Stimulated activated CD4-positive, alpha-beta T cell treated with anti-CD3 and anti-CD28 coated beads, Interleukin-1b, Interleukin-23, amount 100 ng/mL, for 48 hours (primary cell): ENCODE results near the gene CDYL.
"Not testable (repeated sequence)": the region's sequence is repeated elsewhere in the genome, so short reads cannot be mapped to it uniquely, and the experiment has no call there.

ENCODE experiments used
- DNase-seq: peaks from one replicate; pipeline ENCODE4 v3.0.0-alpha.2; 2020

Gene CDYL

DNA sequence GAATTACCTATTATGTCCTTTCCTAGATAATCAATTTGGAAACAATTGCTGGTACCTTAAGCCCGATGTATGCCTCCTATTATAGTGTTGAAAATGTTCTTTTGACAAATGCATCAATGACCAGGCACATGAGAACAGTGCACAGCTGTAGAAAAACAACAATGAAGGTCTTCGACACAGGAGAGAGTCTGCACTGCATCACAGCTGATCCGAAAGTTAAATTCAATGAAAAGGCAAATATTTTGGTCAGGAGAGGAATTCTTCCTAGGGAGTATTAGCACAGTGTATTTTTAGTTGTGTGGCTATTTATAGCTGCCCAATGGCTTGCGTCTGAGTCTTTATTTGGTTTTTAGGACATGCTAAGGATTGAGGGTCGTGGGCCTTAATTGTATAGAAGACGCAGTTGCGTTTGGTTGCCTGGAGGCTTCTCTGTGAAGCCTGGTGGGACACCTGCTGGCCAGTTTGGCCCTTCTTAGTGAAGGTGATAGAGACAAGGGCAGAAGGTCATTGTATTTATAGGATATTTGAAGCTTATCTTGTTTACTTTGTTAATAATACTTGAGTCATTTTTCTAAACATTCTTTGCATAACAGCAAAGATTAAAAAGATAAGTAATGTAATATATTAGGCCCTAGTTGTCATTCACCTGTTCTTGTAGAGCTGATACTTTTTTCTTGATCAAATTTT lies 72.3 kb downstream of the CDYL start:
- no peak for DNase-seq

- no peak for DNase-seq
Measured at GRCh38 chr6:4849226-4850022, 73.2 kb downstream of the CDYL start.

- no peak for DNase-seq
Measured at GRCh38 chr6:4851035-4851434, 74.8 kb downstream of the CDYL start.

GRCh38 chr6:4852186-4852585 lies 76.0 kb downstream of the CDYL start:
- DNase-seq = not testable (repeated sequence)

- no peak for DNase-seq
Measured at GRCh38 chr6:4852938-4853337, 76.7 kb downstream of the CDYL start.

- no peak for DNase-seq
Measured at GRCh38 chr6:4853349-4853748, 77.1 kb downstream of the CDYL start.

DNA sequence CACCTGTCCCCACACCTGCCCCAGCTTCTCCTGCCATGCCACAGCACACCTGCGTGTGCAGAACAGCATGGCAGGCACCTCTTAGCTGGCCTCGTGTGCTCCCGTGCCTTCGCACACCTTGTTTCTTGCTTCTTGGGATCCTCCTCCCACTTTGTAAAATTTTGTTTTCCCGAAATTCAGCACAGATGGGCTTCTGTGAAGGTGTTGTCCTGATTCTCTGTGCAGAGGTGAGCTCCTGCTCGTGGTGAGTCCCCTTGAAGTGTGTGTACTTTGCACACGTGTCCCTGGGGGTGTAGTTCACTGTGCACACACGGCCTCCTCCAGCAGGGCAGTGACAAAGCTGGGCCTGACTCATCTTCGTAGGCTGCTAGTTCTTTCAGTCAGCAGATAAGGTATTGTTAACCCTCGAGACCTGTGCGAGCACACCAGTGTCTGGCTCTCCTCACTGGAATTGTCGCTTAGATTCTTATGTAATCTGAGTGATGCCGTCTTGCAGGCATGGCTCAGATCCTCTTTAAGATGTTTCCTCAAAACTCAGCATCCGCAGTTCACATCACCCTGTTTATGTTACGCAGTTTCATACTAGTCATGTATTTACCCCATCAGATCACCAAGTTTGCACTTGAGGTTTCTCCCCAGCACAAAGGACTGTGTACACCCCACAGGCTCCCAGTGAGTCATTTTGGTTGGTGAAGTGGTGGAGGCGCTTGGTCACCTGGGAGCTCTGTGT lies 77.7 kb downstream of the CDYL start:
- DNase-seq = peak; percentile 31

DNA sequence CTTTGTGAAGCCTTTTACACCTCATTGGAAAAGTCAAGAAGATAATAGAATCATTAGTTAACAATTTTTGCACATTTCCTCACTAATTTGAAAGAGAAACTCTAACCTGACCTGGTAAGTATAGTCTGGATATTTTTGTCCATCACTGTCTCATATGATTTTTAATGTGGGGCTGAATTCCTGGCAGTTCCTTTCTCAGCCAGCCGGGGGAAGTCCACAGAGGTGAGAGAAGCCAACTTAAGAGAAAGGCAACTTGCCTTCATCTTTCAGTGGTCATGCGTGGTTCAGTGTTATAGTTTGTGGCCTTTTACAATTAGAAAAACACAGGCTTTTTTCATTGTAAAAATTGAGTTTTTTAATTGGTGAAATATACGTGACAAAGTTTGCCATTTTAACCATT lies 80.6 kb downstream of the CDYL start:
- DNase-seq = no peak

DNA sequence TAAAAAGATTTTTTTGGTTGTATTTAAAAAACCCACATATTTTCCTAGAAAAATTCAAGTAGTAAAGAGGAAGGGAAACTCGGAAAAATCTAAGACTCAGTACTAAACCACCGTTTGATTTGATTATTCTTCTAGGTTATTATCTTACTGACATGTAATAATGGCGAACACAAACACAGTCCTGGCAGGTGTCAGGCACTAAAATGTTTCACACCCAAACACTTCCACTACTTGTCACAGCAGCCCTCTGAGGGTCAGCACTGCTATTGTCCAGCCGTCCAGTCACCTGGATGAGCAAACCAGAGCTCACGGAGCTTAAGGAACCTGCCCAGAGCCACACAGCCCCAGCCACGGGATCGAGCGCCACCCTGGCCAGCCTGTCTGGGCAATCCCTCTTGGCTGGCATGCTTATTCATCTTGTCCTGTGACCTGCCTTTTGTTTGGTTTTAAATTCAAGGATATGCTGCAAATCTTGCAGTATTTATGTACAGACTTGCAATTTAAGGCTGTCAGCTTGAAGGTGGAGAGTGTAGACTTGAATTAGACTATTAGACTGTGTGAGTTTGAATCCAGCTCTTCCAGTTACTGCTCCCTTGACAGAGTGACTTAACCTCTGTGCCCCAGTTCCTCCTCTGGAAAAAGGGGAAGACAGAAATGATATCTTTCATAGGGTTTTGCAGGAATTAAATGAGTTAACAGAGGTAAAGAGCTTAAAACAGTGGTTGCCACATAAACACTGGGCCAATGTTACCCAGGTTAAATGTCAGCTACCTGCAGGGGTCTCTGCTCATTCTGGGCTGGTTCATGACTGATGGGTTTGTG lies 82.2 kb downstream of the CDYL start:
- DNase-seq = no peak

DNA sequence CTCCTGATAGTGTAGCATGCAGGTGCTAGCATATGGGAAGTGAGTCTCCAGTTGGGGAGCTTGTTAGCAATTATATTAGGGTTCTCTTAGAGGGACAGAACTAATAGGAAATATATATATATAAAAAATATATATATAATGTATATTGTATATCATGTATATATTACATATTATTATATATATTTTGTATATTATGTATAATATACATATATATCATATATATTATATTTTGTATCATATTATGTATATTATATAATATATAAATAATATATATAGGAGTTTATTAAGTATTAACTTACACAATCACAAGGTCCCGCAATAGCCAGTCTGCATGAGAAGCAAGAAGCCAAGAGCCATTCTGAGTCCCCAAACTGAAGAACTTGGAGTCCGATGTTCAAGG lies 84.2 kb downstream of the CDYL start:
- no peak for DNase-seq

DNA sequence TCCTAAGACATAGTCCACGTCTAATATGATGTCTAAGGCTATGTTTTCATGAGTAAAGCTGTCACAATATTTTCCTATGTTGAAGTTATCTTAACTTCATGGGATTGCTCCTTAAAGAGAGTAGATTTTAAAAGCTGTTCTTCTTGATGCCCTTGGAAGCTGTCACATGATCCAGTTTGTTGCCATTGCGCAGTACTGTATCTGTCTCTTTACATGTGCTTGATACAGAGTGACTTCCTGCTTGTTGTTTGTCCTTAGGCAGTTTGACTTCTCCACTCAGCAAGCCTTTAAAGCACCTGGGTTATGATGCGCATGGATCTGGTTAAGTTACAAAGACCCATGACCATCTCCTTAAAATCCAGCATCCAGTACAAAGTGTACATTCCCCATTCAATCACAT lies 85.4 kb downstream of the CDYL start:
- DNase-seq = no peak

DNA sequence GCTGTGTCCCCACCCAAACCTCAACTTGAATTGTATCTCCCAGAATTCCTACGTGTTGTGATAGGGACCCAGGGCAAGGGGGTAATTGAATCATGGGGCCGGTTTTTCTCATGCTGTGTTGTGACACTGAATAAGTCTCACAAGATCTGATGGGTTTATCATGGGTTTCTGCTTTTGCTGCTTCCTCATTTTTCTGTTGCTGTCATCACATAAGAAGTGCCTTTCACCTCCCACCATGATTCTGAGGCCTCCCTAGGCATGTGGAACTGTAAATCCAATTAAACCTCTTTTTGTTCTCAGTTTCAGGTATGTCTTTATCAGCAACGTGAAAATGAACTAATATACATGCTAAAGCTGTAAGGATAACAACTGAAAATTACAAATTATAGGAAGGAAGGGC lies 88.3 kb downstream of the CDYL start:
- DNase-seq = no peak

DNA sequence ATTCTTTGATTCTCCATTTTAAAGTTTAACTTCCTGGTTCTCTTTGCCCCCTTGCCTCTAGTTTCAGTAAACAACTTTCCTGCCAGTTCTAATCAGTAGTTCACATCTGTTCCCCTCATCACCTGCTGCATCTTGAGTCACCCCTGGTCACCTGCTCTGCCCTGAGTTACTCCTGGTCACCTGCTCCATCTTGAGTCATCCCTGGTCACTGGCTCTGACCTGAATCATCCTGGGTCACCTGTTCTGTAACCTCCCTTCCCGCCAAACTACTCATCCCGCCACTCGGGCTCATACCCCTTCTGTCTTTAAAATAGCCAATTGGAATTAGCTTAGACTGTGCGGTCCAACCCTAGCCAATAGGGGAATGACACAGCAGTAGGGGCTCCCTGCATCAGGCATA lies 88.8 kb downstream of the CDYL start:
- DNase-seq = not testable (repeated sequence)

- no peak for DNase-seq
Measured at GRCh38 chr6:4870821-4871494, 94.8 kb downstream of the CDYL start.

GRCh38 chr6:4871825-4872224 lies 95.6 kb downstream of the CDYL start:
- no peak for DNase-seq

DNA sequence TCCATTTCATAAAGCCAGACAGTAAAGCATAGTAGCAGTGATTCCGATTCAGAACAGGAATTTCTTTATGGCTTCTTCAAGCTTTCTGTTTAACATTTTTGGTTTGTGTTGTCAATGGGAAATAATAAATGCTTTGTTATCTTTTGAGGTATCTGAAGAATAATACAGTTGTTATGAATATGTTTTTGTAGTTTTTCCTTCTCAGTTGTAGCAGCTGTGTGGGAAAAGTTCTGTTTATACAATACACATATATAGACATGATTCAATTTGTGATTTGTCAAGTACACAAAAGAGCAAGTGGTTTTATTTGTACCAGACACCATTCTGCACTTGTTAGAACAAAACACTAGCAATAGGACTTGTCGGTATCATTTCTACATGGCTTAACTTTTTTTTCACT lies 96.6 kb downstream of the CDYL start:
- no peak for DNase-seq

DNA sequence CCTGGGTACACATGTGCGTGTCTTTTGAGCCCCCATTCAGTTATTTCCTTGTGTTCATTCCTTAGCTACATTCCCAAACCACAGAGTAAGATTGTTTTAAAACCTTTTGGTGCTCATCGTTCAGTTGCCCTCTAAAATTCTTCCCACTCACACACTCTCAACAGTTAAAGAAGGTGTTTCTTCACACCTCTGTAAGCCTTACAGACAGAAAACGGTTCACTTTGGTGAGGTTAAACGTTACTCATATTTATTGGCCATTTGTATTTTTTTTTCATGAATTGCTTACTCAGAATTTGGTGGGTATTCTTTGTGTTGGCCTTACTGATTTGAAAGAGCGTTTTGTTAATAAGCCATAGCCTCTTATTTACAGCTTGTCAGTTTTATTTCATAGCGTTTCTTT lies 97.7 kb downstream of the CDYL start:
- no peak for DNase-seq

- DNase-seq = no peak
Measured at GRCh38 chr6:4879741-4880275, 103.6 kb downstream of the CDYL start.

- no peak for DNase-seq
Measured at GRCh38 chr6:4880363-4880762, 104.2 kb downstream of the CDYL start.

DNA sequence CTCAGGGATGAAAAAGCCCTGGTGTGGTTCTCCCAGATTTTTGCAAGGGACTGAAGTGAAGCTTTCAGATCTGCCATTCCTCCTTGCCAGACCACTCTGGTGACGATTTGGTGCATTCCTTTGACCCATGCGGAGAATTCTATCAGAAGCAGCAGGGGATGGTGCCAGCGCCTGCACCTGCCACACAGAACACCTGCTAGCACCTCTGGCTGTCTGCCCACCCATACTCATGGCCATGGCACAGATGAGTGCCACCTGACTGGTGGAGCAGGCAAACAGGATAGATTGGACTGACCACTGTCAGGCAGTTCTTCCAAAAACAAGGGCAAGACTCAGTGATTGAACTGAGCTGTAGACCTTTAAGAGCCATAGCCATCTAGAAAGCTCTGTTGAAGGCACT lies 107.1 kb downstream of the CDYL start:
- no peak for DNase-seq

- DNase-seq = no peak
Measured at GRCh38 chr6:4884646-4885340, 108.6 kb downstream of the CDYL start.
